PC-3 (cell line): ENCODE results near the gene KIF6.

Experiments
- EZH2phosphoT487 ChIP-seq: fragments of 300-600 bp; sonication (generic); IDR thresholded peaks from 2 replicates; pipeline ENCODE4 v1.6.1; 2018; ENCODE audit warnings: mild to moderate bottlenecking, antibody characterized with exemption, low read length, borderline replicate concordance
- TF ChIP-seq, protein P1 (sequence below): fragments of 300-600 bp; sonication (generic); conservative IDR thresholded peaks from 2 replicates; pipeline ENCODE4 v1.5.1; 2017; ENCODE audit warnings: antibody characterized with exemption, low read depth, mild to moderate bottlenecking, low read length

DNA sequence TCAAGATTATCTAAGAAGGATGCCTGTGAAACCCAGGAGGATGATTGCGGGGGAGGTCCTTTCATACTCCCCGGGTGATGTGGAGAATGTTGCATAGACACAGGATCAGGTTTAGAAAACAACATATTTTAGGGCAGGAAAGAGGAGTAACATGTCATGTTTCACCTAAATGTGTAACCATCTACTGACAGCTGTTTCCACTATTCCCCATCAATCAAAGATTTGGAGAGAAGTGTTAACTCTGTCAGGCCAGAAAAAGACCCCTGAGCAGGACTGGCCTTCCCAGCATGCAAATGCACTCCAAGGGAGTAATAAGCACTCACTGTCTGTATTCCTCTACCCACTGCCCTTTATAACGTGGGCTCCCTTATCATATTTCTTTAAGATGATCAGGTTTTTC is 254.7 kb downstream of the KIF6 start:
- TF ChIP-seq, protein P1, sequence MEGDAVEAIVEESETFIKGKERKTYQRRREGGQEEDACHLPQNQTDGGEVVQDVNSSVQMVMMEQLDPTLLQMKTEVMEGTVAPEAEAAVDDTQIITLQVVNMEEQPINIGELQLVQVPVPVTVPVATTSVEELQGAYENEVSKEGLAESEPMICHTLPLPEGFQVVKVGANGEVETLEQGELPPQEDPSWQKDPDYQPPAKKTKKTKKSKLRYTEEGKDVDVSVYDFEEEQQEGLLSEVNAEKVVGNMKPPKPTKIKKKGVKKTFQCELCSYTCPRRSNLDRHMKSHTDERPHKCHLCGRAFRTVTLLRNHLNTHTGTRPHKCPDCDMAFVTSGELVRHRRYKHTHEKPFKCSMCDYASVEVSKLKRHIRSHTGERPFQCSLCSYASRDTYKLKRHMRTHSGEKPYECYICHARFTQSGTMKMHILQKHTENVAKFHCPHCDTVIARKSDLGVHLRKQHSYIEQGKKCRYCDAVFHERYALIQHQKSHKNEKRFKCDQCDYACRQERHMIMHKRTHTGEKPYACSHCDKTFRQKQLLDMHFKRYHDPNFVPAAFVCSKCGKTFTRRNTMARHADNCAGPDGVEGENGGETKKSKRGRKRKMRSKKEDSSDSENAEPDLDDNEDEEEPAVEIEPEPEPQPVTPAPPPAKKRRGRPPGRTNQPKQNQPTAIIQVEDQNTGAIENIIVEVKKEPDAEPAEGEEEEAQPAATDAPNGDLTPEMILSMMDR: no peak
- no peak for TF ChIP-seq EZH2phosphoT487
